GM12891 (cell line): ENCODE measurements around the gene MMP20.

ENCODE experiments used
- DNase-seq: peaks from one replicate; pipeline ENCODE4 v3.0.0; 2011; ENCODE audit warnings: low spot score; ENCODE audit not compliant: insufficient read length
- FAIRE-seq: peaks from 2 replicates; lab custom pipeline; 2011; peaks lifted over from hg19 to GRCh38; lab: Jason Lieb, UNC
- PAX5 ChIP-seq: IDR thresholded peaks from 2 replicates; pipeline ENCODE4 v1.6.1; 2011; ENCODE audit warnings: low read length, moderate library complexity, mild to moderate bottlenecking; ENCODE audit not compliant: insufficient read depth, severe bottlenecking
- POLR2A ChIP-seq: IDR thresholded peaks from 2 replicates; pipeline ENCODE4 v1.6.1; 2011; ENCODE audit warnings: low read depth, low read length, control low read depth
- POLR2AphosphoS5 ChIP-seq: IDR thresholded peaks from 2 replicates; pipeline ENCODE4 v1.6.1; 2011; ENCODE audit warnings: low read depth, low read length, control low read depth
- POU2F2 ChIP-seq: IDR thresholded peaks from 2 replicates; pipeline ENCODE4 v1.6.1; 2011; ENCODE audit warnings: low read depth, mild to moderate bottlenecking, control low read depth, low read length, moderate library complexity
- SPI1 ChIP-seq: IDR thresholded peaks from 2 replicates; pipeline ENCODE4 v1.6.1; 2011; ENCODE audit warnings: low read depth, low read length, control low read depth
- TAF1 ChIP-seq: IDR thresholded peaks from 2 replicates; pipeline ENCODE4 v1.6.1; 2011; ENCODE audit warnings: low read depth, low read length, control low read depth

Gene MMP20

GRCh38 chr11:102623998-102624397, 1.1 kb downstream of the MMP20 start:
- FAIRE-seq (no peak), DNase-seq (no peak)
- TF ChIP-seq POLR2A (no peak), SPI1 (no peak), TAF1 (no peak), POLR2AphosphoS5 (no peak), POU2F2 (no peak)

GRCh38 chr11:102623128-102623527, 2.0 kb downstream of the MMP20 start:
- no peak for FAIRE-seq
- DNase-seq, result no peak

GRCh38 chr11:102622258-102622657, 2.9 kb downstream of the MMP20 start:
- DNase-seq (no peak), FAIRE-seq (no peak)
- no peak for TF ChIP-seq POLR2A
- TF ChIP-seq TAF1, result no peak
- TF ChIP-seq SPI1, result no peak
- no peak for TF ChIP-seq POU2F2
- TF ChIP-seq POLR2AphosphoS5, result no peak
- no peak for TF ChIP-seq PAX5

More at GRCh38 chr11:102623128-102623527, 2.0 kb downstream of the MMP20 start:
- no peak for TF ChIP-seq PAX5
- TF ChIP-seq TAF1, result no peak
- no peak for TF ChIP-seq SPI1
- no peak for TF ChIP-seq POLR2AphosphoS5
- no peak for TF ChIP-seq POU2F2
- TF ChIP-seq POLR2A, result no peak

- TF ChIP-seq POU2F2 (no peak), POLR2AphosphoS5 (no peak), TAF1 (no peak), SPI1 (no peak), POLR2A (no peak), PAX5 (no peak)
- no peak for DNase-seq
- FAIRE-seq, result no peak
Observed at GRCh38 chr11:102620818-102621561, 4.1 kb downstream of the MMP20 start.

- DNase-seq (no peak), FAIRE-seq (no peak)
- TF ChIP-seq POLR2AphosphoS5, result no peak
- TF ChIP-seq SPI1, result peak; percentile 6; the same call in 1 of the 2 replicates
Observed at GRCh38 chr11:102620179-102620578, 5.0 kb downstream of the MMP20 start.

- DNase-seq (no peak), FAIRE-seq (no peak)
- TF ChIP-seq POU2F2 (no peak), POLR2A (no peak), SPI1 (no peak), PAX5 (no peak), POLR2AphosphoS5 (no peak), TAF1 (no peak)
Observed at GRCh38 chr11:102617466-102618008, 7.6 kb downstream of the MMP20 start.

- no peak for FAIRE-seq
- no peak for DNase-seq
- TF ChIP-seq POLR2A (no peak), POU2F2 (no peak), TAF1 (no peak), SPI1 (no peak), PAX5 (no peak), POLR2AphosphoS5 (no peak)
Observed at GRCh38 chr11:102615894-102616432, 9.2 kb downstream of the MMP20 start.

GRCh38 chr11:102615077-102615893, 9.8 kb downstream of the MMP20 start:
- FAIRE-seq (peak; percentile 45), DNase-seq (no peak)
- TF ChIP-seq POLR2AphosphoS5 (no peak), TAF1 (no peak), POU2F2 (no peak), POLR2A (no peak), PAX5 (no peak), SPI1 (no peak)

GRCh38 chr11:102614485-102614884, 10.6 kb downstream of the MMP20 start:
- DNase-seq, result no peak
- no peak for FAIRE-seq
- TF ChIP-seq POLR2A (no peak), SPI1 (no peak), PAX5 (no peak)

GRCh38 chr11:102614031-102614430, 11.1 kb downstream of the MMP20 start:
- FAIRE-seq (no peak), DNase-seq (no peak)
- TF ChIP-seq POLR2A (no peak), POLR2AphosphoS5 (no peak), SPI1 (no peak), POU2F2 (no peak), PAX5 (no peak)
